GM23338 (cell line): ENCODE data around the gene THSD4.

Experiments
- EZH2 ChIP-seq: fragments of 200-600 bp; sonication (generic); IDR thresholded peaks from one replicate; pipeline ENCODE4 v1.8.0; 2017; ENCODE audit warnings: antibody characterized with exemption, mild to moderate bottlenecking, low read depth; ENCODE audit not compliant: unreplicated experiment
- EZH2phosphoT487 ChIP-seq: fragments of 200-600 bp; sonication (generic); IDR thresholded peaks from one replicate; pipeline ENCODE4 v1.8.1; 2018; ENCODE audit warnings: antibody characterized with exemption; ENCODE audit not compliant: unreplicated experiment
- JUNB ChIP-seq: IDR thresholded peaks from one replicate; pipeline ENCODE4 v1.6.1; 2016; ENCODE audit warnings: antibody characterized with exemption; ENCODE audit not compliant: unreplicated experiment
- NANOG ChIP-seq: IDR thresholded peaks from 2 replicates; pipeline ENCODE4 v1.6.1; 2016; ENCODE audit warnings: antibody characterized with exemption, borderline replicate concordance
- POLR2AphosphoS5 ChIP-seq: IDR thresholded peaks from 2 replicates; pipeline ENCODE4 v1.6.1; 2016; ENCODE audit warnings: antibody characterized with exemption, low read depth
- ZNF114 ChIP-seq: fragments of 250-450 bp; sonication (Bioruptor Pico); IDR thresholded peaks from 2 replicates; pipeline ENCODE4 v1.5.0; 2020; ENCODE audit warnings: mild to moderate bottlenecking, moderate library complexity
- ZNF331 ChIP-seq: fragments of 250-450 bp; sonication (Bioruptor Pico); IDR thresholded peaks from 2 replicates; pipeline ENCODE4 v1.5.0; 2020; ENCODE audit warnings: low read depth, mild to moderate bottlenecking, moderate library complexity
- TF ChIP-seq, protein P1 (sequence below), 2 experiments: fragments of 200-600 bp in 1 of 2; sonication (generic) in 1 of 2; conservative IDR thresholded peaks; 2 replicates each; pipeline versions ENCODE4 v1.5.1 to v1.6.1; 2016 to 2017; ENCODE audit warnings: antibody characterized with exemption in 2 of 2, low read depth in 2 of 2, mild to moderate bottlenecking in 2 of 2, moderate library complexity in 1 of 2
- TF ChIP-seq, protein P2 (sequence below): IDR thresholded peaks from one replicate; pipeline ENCODE4 v1.6.1; 2018; ENCODE audit warnings: antibody characterized with exemption; ENCODE audit not compliant: unreplicated experiment
- TF ChIP-seq, protein P3 (sequence below): fragments of 250-450 bp; sonication (Bioruptor Pico); IDR thresholded peaks from 2 replicates; pipeline ENCODE4 v1.5.0; 2020; ENCODE audit warnings: mild to moderate bottlenecking, moderate library complexity

DNA sequence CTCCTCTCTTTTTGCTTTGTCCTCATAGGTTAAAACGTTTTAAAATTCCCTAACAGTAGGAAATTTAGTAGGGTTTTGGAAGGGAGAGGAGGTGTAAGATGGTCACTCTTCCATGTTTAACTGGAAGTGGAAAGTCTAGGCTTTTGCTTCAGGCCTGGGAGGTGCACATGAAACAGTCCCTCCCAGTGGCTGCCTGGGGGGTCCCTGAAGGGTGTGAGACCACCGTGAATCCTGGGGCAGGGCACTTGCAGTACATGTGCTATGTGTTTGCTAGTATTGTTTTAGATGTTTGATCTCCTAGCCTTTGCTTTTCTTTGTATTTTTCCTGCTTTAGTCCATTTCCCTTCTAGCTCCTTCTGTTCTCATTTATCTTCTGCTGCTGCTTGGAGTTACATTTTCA is 178.5 kb downstream of the THSD4 start:
- TF ChIP-seq, protein P1, sequence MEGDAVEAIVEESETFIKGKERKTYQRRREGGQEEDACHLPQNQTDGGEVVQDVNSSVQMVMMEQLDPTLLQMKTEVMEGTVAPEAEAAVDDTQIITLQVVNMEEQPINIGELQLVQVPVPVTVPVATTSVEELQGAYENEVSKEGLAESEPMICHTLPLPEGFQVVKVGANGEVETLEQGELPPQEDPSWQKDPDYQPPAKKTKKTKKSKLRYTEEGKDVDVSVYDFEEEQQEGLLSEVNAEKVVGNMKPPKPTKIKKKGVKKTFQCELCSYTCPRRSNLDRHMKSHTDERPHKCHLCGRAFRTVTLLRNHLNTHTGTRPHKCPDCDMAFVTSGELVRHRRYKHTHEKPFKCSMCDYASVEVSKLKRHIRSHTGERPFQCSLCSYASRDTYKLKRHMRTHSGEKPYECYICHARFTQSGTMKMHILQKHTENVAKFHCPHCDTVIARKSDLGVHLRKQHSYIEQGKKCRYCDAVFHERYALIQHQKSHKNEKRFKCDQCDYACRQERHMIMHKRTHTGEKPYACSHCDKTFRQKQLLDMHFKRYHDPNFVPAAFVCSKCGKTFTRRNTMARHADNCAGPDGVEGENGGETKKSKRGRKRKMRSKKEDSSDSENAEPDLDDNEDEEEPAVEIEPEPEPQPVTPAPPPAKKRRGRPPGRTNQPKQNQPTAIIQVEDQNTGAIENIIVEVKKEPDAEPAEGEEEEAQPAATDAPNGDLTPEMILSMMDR (conservative IDR thresholded peaks at IDR 0.05; ENCODE audit: low read depth in 2 of 2), result no peak
- no peak for TF ChIP-seq EZH2
- TF ChIP-seq JUNB, result no peak
- TF ChIP-seq, protein P2, sequence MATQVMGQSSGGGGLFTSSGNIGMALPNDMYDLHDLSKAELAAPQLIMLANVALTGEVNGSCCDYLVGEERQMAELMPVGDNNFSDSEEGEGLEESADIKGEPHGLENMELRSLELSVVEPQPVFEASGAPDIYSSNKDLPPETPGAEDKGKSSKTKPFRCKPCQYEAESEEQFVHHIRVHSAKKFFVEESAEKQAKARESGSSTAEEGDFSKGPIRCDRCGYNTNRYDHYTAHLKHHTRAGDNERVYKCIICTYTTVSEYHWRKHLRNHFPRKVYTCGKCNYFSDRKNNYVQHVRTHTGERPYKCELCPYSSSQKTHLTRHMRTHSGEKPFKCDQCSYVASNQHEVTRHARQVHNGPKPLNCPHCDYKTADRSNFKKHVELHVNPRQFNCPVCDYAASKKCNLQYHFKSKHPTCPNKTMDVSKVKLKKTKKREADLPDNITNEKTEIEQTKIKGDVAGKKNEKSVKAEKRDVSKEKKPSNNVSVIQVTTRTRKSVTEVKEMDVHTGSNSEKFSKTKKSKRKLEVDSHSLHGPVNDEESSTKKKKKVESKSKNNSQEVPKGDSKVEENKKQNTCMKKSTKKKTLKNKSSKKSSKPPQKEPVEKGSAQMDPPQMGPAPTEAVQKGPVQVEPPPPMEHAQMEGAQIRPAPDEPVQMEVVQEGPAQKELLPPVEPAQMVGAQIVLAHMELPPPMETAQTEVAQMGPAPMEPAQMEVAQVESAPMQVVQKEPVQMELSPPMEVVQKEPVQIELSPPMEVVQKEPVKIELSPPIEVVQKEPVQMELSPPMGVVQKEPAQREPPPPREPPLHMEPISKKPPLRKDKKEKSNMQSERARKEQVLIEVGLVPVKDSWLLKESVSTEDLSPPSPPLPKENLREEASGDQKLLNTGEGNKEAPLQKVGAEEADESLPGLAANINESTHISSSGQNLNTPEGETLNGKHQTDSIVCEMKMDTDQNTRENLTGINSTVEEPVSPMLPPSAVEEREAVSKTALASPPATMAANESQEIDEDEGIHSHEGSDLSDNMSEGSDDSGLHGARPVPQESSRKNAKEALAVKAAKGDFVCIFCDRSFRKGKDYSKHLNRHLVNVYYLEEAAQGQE, result no peak
- no peak for TF ChIP-seq ZNF114
- no peak for TF ChIP-seq EZH2phosphoT487
- TF ChIP-seq POLR2AphosphoS5, result no peak
- TF ChIP-seq, protein P3, sequence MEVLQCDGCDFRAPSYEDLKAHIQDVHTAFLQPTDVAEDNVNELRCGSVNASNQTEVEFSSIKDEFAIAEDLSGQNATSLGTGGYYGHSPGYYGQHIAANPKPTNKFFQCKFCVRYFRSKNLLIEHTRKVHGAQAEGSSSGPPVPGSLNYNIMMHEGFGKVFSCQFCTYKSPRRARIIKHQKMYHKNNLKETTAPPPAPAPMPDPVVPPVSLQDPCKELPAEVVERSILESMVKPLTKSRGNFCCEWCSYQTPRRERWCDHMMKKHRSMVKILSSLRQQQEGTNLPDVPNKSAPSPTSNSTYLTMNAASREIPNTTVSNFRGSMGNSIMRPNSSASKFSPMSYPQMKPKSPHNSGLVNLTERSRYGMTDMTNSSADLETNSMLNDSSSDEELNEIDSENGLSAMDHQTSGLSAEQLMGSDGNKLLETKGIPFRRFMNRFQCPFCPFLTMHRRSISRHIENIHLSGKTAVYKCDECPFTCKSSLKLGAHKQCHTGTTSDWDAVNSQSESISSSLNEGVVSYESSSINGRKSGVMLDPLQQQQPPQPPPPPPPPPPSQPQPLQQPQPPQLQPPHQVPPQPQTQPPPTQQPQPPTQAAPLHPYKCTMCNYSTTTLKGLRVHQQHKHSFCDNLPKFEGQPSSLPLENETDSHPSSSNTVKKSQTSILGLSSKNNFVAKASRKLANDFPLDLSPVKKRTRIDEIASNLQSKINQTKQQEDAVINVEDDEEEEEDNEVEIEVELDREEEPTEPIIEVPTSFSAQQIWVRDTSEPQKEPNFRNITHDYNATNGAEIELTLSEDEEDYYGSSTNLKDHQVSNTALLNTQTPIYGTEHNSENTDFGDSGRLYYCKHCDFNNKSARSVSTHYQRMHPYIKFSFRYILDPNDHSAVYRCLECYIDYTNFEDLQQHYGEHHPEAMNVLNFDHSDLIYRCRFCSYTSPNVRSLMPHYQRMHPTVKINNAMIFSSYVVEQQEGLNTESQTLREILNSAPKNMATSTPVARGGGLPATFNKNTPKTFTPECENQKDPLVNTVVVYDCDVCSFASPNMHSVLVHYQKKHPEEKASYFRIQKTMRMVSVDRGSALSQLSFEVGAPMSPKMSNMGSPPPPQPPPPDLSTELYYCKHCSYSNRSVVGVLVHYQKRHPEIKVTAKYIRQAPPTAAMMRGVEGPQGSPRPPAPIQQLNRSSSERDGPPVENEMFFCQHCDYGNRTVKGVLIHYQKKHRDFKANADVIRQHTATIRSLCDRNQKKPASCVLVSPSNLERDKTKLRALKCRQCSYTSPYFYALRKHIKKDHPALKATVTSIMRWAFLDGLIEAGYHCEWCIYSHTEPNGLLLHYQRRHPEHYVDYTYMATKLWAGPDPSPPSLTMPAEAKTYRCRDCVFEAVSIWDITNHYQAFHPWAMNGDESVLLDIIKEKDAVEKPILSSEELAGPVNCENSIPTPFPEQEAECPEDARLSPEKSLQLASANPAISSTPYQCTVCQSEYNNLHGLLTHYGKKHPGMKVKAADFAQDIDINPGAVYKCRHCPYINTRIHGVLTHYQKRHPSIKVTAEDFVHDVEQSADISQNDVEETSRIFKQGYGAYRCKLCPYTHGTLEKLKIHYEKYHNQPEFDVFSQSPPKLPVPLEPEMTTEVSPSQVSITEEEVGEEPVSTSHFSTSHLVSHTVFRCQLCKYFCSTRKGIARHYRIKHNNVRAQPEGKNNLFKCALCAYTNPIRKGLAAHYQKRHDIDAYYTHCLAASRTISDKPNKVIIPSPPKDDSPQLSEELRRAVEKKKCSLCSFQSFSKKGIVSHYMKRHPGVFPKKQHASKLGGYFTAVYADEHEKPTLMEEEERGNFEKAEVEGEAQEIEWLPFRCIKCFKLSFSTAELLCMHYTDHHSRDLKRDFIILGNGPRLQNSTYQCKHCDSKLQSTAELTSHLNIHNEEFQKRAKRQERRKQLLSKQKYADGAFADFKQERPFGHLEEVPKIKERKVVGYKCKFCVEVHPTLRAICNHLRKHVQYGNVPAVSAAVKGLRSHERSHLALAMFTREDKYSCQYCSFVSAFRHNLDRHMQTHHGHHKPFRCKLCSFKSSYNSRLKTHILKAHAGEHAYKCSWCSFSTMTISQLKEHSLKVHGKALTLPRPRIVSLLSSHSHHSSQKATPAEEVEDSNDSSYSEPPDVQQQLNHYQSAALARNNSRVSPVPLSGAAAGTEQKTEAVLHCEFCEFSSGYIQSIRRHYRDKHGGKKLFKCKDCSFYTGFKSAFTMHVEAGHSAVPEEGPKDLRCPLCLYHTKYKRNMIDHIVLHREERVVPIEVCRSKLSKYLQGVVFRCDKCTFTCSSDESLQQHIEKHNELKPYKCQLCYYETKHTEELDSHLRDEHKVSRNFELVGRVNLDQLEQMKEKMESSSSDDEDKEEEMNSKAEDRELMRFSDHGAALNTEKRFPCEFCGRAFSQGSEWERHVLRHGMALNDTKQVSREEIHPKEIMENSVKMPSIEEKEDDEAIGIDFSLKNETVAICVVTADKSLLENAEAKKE (CRISPR knock-in tag), result no peak
- TF ChIP-seq ZNF331 (CRISPR knock-in tag), result no peak
- no peak for TF ChIP-seq NANOG
